ENCODE results near the gene ABR.

Gene ABR

DNA sequence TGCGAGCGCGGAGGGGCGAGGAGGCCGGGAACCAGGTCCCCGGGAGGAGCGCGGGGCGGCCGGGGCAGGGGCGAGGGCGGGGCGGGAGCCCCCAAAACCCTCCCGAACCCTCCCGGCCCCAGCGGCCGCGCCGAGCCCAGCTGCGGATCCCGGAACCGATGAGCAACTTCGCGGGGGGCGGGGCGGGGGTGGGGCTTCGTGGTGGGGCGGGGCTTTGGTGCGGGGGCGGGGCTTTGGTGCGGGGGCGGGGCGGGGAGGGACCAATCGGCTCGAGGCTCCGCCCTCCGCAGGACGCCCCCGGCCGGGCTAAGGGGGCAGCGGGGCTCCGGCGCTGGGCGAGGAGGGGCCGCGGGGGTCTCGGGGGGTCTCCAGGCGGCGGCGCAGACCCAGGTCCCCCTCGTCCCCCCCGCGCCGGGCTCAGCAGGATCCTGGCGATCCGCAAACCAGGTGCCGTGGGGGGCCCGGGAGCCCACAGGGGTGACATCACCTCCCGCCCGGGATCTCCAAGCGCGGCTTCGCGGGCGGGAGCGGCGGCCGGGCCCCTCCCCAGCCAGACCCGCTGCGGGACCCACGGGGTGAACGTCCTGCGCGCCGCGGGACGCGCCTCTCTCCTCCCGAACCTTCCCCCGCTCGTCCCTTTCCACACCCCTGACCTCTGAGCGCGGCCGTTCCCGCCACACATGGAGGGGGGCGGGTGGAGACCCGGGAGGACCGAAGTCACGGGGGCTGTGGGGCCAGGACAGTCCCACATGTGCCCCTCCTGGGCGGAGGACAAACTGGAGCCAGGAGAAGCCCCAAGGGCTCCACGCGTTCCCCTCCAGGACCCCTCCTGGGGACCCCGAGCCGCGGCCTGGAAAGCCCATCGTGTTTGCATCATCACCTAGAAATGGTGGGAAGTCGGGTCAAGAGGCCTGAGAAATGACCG, at the start of gene ABR:
TSS of gene ABR (minus strand) at position 164 of the 925 bp plus-strand sequence. CDS start 254 bp downstream, outside the sequence.
- TF ChIP-seq, protein P1, sequence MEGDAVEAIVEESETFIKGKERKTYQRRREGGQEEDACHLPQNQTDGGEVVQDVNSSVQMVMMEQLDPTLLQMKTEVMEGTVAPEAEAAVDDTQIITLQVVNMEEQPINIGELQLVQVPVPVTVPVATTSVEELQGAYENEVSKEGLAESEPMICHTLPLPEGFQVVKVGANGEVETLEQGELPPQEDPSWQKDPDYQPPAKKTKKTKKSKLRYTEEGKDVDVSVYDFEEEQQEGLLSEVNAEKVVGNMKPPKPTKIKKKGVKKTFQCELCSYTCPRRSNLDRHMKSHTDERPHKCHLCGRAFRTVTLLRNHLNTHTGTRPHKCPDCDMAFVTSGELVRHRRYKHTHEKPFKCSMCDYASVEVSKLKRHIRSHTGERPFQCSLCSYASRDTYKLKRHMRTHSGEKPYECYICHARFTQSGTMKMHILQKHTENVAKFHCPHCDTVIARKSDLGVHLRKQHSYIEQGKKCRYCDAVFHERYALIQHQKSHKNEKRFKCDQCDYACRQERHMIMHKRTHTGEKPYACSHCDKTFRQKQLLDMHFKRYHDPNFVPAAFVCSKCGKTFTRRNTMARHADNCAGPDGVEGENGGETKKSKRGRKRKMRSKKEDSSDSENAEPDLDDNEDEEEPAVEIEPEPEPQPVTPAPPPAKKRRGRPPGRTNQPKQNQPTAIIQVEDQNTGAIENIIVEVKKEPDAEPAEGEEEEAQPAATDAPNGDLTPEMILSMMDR (IDR thresholded peaks at IDR 0.05) = no peak

DNA sequence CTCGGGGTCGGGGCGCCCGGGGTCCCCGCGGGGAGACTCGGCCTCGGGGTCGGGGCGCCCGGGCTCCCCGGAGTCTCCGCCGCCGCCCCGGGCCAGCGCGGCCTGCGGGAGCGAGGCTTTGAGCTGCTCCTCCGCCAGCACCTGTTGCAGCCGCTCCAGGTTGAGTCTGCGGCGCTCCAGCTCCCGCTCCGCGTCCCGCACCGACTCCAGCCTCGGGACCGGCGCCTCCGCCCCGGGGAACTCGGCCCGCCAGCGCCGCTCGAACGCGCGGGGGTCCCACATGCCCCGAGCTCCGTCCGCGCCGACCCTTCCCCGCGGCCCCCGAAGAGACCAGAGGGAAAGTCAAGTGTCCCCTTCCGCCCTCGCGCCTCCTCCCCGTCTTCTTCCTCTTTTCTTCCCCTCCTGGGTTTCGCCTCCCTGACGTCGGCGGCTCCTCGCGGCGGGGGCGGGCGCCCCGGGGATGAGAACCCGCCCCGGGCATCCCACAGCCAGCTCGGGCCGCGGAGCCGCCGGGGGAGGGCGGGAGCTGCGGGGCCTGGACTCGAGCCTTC, 49.6 kb upstream of the ABR start:
- TF ChIP-seq, protein P1 (IDR thresholded peaks at IDR 0.05) = no peak

DNA sequence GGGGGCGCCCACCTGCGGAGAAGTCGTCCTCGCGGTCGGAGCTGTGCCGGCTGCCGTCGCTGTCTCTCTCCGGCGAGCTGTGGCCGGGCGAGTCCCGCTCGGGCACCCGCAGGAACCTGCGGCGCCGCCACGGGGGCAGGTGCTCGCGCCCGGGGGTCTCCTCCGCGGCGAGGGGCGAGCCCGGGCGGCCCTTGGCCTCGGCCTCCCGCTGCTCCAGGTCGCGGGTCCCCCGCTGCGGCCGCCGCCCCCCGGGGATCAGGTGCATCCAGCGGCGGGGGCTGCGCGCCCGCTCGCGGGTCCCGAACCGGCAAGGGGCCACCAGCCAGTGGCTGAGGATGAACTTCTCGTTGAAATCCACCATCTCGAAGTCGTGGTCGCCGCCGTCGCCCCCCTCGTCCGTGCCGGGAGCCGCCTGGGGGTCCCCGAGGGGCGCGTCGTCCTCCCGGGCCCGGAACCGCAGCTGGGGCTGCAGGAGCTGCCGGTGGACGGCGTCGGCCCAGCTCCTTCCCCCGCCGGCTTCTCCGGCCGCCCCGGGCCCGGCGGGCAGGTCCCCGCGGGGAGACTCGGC, 49.1 kb upstream of the ABR start:
- TF ChIP-seq, protein P1 (IDR thresholded peaks at IDR 0.05) = no peak

DNA sequence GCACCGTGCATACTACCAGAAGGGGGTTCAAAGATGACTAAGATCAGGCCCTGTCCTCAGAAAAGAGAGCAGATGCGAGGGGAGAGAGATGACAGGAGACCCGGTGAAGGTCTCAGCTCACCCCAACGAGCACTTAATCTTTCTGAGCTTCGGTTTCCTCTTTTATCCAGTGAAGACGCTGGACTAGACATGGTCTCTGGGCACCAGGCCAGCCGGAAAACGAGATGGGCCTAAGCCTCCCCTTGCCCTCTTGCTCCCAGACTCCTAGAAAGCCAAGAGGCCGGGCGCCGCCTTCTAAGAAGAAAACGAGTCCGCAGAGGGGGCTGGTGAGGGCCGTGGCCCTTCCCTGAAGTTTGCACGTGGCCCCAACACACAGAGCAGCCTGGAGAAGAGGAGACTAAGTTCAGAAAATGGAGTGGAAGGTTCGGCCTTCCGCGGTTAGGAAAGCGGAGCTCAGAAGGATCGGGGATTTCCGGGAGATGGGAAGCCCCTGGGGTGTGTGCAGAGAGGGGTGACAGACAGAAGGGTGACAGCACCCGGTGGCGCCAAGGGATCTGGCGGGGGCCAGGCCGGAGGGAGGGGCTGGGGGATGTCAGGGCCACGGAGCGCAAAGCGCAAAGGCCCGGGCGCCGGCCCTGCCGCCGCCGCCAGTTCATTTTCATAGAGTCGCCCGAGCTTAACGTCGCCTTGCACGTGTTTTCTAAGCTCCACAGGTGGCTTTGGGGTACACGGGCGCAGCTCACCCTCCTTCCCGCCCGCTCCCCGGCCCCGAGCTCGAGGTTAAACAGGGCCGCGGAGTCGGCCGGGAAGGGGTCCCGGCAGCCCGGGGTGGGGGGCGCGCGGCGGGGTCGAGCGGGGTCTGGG, 48.4 kb upstream of the ABR start:
- TF ChIP-seq, protein P1 (IDR thresholded peaks at IDR 0.05) = no peak

DNA sequence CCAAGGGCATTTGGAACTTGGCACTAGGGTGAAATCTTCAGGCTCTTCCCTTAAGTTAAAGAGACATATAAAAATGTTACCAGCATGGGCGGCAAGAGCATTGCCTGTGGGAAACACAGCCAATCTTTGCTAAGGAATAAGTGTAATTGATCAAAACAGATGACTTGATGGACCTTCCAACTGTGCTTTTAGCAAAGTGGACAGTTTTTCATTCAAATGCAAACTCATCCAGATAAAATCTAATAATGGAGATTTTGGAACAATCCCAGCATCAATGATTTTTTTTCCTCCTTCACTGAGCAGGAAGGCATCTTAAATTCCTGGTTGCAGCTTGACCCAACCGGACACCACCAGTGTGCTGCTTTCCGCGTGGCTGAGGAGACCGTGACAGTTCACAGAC, 47.6 kb upstream of the ABR start:
- TF ChIP-seq, protein P1 (IDR thresholded peaks at IDR 0.05) = no peak

DNA sequence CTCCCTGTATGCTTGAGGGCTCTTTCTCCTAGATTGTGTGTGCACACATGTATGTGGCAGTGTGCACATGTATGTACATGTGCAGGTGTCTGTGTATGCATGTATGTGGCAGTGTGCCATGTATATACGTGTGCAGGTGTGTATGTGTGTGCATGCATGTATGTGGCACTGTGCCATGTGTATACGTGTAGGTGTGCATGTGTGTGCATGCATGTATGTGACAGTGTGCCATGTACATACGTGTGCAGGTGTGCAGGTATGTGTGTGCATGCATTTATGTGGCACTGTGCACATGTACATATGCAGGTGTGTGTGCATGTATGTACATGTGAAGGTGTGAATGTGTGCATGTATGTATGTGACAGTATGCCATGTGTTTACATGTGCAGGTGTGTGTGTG, 46.5 kb upstream of the ABR start:
- TF ChIP-seq, protein P1 (IDR thresholded peaks at IDR 0.05) = no peak

DNA sequence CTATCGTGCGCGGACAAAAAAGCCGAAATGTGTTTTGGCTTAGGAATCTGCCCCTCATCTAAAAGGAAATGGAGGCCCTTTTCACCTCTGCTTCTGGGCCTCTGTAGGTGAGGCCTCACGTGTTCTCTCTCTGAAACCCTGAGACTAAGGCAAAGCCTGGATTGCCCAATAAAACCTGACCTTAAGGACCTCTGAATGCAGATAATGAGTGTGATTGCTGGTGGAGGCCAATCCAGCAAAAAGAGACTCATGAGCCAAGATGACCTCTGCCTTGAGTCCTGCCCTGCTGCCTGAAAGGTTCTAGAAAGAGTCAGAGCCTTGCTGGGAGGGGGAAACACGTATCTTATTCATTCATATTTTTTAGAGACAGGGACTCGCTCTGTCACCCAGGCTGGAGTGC, 44.5 kb upstream of the ABR start:
- TF ChIP-seq, protein P1 (IDR thresholded peaks at IDR 0.05) = no peak
